Measurements from ENCODE around the gene SMG9. TPM values are rescaled to one million over a fixed set of nuclear protein-coding genes. Genes with fewer than 3 reads are reported as not detected.
A peak's percentile ranks its signal among the peaks of the same experiment; 100 is the strongest.
"Not testable (repeated sequence)": the region's sequence is repeated elsewhere in the genome, so short reads cannot be mapped to it uniquely, and the experiment has no call there.

SMG9 gene
- total RNA-seq, 6 experiments from 2014 or later = 29.8 to 39.4 (median 32.0) TPM

DNA sequence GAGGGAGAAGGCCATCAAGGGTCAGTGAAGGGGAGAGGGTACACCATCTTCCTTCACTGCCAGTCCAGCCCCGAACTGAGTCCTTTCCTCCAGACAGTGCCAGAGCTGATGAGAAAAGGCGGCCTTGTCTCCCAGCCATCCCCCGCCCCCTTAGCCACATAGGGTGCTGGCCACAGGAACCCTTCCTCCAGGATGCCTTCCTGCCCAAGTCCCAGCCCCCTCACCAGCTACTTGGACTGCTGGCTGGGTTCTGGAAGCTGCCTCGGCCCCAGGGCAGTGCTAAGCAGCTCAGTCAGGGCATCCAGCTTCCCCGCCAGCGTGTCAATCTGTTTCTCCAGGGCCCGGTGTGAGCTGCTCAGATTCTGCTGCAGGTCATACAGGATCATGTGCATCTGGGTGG, 12.6 kb upstream of the SMG9 start:
- H3K9me3 Mint-ChIP-seq = no peaks in the 10 kb centered on the region
- H3K4me1 Mint-ChIP-seq (ENCODE audit: low read depth) = peaks cover 49% of the 10 kb centered on the region
- no peak overlapping the region for H3K4me3 Mint-ChIP-seq
- no peaks in the 10 kb centered on the region for H3K36me3 Mint-ChIP-seq (ENCODE audit: low read depth)
- H3K27ac Mint-ChIP-seq = no peak overlapping the region
- TF ChIP-seq, protein P1, sequence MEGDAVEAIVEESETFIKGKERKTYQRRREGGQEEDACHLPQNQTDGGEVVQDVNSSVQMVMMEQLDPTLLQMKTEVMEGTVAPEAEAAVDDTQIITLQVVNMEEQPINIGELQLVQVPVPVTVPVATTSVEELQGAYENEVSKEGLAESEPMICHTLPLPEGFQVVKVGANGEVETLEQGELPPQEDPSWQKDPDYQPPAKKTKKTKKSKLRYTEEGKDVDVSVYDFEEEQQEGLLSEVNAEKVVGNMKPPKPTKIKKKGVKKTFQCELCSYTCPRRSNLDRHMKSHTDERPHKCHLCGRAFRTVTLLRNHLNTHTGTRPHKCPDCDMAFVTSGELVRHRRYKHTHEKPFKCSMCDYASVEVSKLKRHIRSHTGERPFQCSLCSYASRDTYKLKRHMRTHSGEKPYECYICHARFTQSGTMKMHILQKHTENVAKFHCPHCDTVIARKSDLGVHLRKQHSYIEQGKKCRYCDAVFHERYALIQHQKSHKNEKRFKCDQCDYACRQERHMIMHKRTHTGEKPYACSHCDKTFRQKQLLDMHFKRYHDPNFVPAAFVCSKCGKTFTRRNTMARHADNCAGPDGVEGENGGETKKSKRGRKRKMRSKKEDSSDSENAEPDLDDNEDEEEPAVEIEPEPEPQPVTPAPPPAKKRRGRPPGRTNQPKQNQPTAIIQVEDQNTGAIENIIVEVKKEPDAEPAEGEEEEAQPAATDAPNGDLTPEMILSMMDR (IDR thresholded peaks at IDR 0.05) = no peak
- H3K27me3 Mint-ChIP-seq (ENCODE audit: insufficient read depth) = peaks cover 2% of the 10 kb centered on the region; the same call in 1 of the 2 replicates
- DNase-seq = no peak

DNA sequence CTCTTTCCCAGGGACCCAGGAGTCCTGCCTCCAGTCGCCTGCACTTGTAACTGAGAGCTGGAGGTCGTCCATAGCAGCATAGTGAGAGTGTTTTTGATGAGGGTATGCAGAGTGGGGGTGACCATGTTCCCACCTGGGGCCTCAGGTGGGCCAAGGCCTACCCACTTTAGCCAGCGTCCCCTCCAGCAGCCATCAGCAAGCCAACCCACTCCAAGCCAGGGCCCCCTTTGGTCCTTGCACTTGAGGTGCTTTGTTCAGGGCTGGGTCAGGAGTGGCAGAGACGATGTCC, 11.9 kb upstream of the SMG9 start:
- DNase-seq = no peak
- no peaks in the 10 kb centered on the region for H3K9me3 Mint-ChIP-seq
- H3K27ac Mint-ChIP-seq = peak overlapping the region; percentile 78; the same call in 1 of the 2 replicates
- no peaks in the 10 kb centered on the region for H3K36me3 Mint-ChIP-seq (ENCODE audit: low read depth)
- no peak overlapping the region for H3K4me3 Mint-ChIP-seq
- peaks cover 2% of the 10 kb centered on the region; the same call in 1 of the 2 replicates for H3K27me3 Mint-ChIP-seq (ENCODE audit: insufficient read depth)
- TF ChIP-seq, protein P1 (IDR thresholded peaks at IDR 0.05) = peak; percentile 64
- peaks cover 56% of the 10 kb centered on the region for H3K4me1 Mint-ChIP-seq (ENCODE audit: low read depth)

DNA sequence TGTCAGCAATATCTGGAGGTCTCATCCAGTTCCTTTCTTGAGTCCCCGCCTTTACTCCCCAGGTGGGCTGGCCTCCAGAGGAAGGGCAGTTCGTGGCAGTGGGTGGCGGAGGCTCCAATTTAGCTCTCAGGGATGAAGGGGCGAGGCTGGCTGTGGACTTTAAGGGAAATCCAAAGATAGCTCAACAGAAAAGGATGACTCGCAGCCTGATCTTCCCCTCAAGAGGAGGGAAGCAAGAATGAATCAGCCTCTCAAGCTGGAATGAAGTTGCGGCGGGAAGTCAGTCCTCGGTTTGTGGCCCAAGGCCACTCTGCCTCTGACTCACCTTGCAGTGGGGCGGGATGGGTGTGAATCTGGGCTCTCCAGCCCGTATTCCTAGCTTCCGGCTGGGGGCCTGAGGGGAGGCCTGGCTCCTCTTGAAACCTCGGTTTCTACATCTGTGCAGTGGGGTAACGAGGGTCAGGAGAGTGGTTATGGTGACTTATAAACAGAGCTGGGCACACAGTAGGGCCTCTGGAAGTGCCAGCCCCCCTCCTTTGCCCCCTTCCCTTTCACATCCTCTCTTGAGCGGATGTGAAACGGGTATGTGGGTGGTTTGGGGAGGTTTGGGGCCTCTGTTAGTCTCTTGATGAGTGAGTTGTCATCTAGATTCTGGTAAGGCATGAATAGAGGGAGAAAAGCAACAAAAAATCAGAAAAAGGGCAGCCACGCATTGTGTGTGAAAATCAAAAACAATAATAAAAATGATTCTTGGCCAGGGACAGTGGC, 10.5 kb upstream of the SMG9 start:
- peaks cover 66% of the 10 kb centered on the region for H3K4me1 Mint-ChIP-seq (ENCODE audit: low read depth)
- no peaks in the 10 kb centered on the region for H3K9me3 Mint-ChIP-seq
- H3K27me3 Mint-ChIP-seq (ENCODE audit: insufficient read depth) = 0 out of 2 replicates have a peak, but pooled peaks cover 1% of the 10 kb centered on the region
- TF ChIP-seq, protein P1 (IDR thresholded peaks at IDR 0.05) = no peak
- H3K4me3 Mint-ChIP-seq = peak overlapping the region; percentile 75
- DNase-seq = peak; percentile 98
- H3K36me3 Mint-ChIP-seq (ENCODE audit: low read depth) = no peaks in the 10 kb centered on the region
- peak overlapping the region; percentile 98 for H3K27ac Mint-ChIP-seq

DNA sequence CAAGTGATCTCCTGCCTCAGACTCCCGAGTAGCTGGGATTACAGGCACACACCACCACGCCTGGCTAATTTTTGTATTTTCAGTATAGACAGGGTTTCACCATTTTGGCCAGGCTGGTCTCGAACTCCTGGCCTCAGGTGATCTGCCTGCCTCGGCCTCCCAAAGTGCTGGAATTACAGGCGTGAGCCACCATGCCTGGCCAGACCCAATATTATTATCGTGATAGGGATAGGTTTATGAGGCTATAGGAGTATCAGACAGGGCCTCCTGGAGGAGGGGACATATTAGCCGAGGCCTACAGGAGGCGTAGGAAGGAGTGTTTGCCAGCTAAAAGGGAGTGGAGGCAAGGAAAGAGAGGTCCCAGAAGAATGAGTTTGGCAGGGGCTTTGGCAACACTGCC, 9.9 kb upstream of the SMG9 start:
- H3K27ac Mint-ChIP-seq = peak overlapping the region; percentile 98
- H3K4me3 Mint-ChIP-seq = peak overlapping the region; percentile 75
- H3K4me1 Mint-ChIP-seq (ENCODE audit: low read depth) = peaks cover 69% of the 10 kb centered on the region
- not testable (repeated sequence) for DNase-seq; H3K36me3 Mint-ChIP-seq (ENCODE audit: low read depth); H3K9me3 Mint-ChIP-seq; H3K27me3 Mint-ChIP-seq (ENCODE audit: insufficient read depth)

DNA sequence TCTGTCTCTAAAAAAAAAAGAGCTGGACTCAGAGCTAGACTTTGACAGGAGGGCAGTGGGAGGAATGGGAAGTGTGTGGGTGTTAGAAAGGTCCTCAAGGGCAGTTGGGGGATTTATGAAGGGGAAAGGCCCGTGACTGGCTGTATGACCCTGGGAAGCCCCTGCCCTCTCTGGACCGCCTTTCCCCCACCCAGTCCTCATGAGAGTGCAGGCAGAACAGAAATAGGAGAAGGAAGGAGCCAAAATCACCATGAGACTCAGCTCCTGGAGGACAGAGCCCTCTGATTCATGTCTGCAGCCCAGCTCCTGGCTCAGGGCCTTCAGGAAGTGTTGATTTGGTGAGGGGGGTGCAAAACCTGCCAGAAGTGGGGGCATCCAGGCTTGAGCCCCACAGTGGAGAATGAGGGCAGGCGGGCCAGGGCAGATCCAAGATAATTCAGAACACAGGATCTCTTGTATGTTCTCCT, 8.7 kb upstream of the SMG9 start:
- Mint-ChIP-seq H3K4me3 (peak overlapping the region; percentile 23; the same call in 1 of the 2 replicates), H3K4me1 (ENCODE audit: low read depth) (peaks cover 79% of the 10 kb centered on the region), H3K27me3 (ENCODE audit: insufficient read depth) (0 out of 2 replicates have a peak, but pooled peaks cover 1% of the 10 kb centered on the region), H3K27ac (peak overlapping the region; percentile 88), H3K36me3 (ENCODE audit: low read depth) (no peaks in the 10 kb centered on the region), H3K9me3 (no peaks in the 10 kb centered on the region)
- no peak for DNase-seq
- TF ChIP-seq, protein P1 (IDR thresholded peaks at IDR 0.05) = no peak

DNA sequence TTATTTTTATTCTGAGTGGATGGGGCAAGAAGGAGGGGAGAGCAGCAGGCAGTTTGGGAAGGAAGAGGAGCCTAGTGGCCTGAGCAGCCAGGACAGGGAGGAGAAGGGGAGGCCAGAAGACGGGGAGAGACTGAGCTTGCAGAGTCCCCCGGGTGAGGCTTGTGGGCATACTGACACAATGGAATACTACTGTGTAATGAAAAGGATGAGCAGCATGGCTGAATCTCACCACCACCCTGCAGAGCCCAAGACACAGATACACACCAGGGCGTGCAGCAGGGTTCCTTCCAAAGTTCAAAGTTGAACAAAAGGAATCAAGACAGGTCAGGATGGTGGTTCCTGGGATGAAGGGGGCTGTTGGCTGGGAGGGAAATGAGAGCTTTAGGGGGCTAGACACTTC, 8.1 kb upstream of the SMG9 start:
- H3K9me3 Mint-ChIP-seq = no peaks in the 10 kb centered on the region
- no peak for DNase-seq
- peak overlapping the region; percentile 88 for H3K27ac Mint-ChIP-seq
- no peaks in the 10 kb centered on the region for H3K36me3 Mint-ChIP-seq (ENCODE audit: low read depth)
- H3K27me3 Mint-ChIP-seq (ENCODE audit: insufficient read depth) = 0 out of 2 replicates have a peak, but pooled peaks cover 1% of the 10 kb centered on the region
- no peak overlapping the region for H3K4me3 Mint-ChIP-seq
- TF ChIP-seq, protein P1 (IDR thresholded peaks at IDR 0.05) = no peak
- peaks cover 86% of the 10 kb centered on the region for H3K4me1 Mint-ChIP-seq (ENCODE audit: low read depth)

All from HFFc6 (cell line).